Calu3 (cell line): ENCODE measurements around the gene ELMO3. TPM values are rescaled to one million over a fixed set of nuclear protein-coding genes. Genes with fewer than 3 reads are reported as not detected.
A peak's percentile ranks its signal among the peaks of the same experiment; 100 is the strongest.

Experiments used
- BruUV-seq: library from RNA; stranded (reverse); fragments of 400-500 nt; replicated peaks from 2 replicates; lab custom pipeline; 2021; lab: Mats Ljungman, UMichigan
- CTCF ChIA-PET: fragments of 300-600 bp; sonication (Branson Sonifier 250); formaldehyde crosslinking; loops from one replicate; lab custom pipeline; 2022; ENCODE audit warnings: antibody characterized with exemption; lab: Charles Lee
- DNase-seq: peaks from one replicate; pipeline ENCODE4 v3.0.0; 2022
- H3K27ac Mint-ChIP-seq: one replicate; pipeline ENCODE4 v1.8.0; 2022; ENCODE audit warnings: mixed read lengths; ENCODE audit not compliant: unreplicated experiment
- H3K27me3 Mint-ChIP-seq: one replicate; pipeline ENCODE4 v1.8.0; 2022; ENCODE audit warnings: mixed read lengths; ENCODE audit not compliant: unreplicated experiment
- H3K36me3 Mint-ChIP-seq: one replicate; pipeline ENCODE4 v1.8.0; 2022; ENCODE audit warnings: mild to moderate bottlenecking, moderate library complexity, mixed read lengths; ENCODE audit not compliant: insufficient read depth, unreplicated experiment
- H3K4me1 Mint-ChIP-seq: one replicate; pipeline ENCODE4 v1.8.0; 2022; ENCODE audit warnings: mild to moderate bottlenecking, low read depth, mixed read lengths; ENCODE audit not compliant: unreplicated experiment
- H3K4me3 Mint-ChIP-seq: one replicate; pipeline ENCODE4 v1.8.0; 2022; ENCODE audit warnings: mild to moderate bottlenecking, low read depth, moderate library complexity, mixed read lengths; ENCODE audit not compliant: unreplicated experiment
- H3K9me3 Mint-ChIP-seq: one replicate; pipeline ENCODE4 v1.8.0; 2022; ENCODE audit warnings: low read depth, mixed read lengths; ENCODE audit not compliant: unreplicated experiment
- CTCF ChIP-seq: fragments of 200-600 bp; IDR thresholded peaks from one replicate; pipeline ENCODE4 v1.8.0; 2022; ENCODE audit warnings: antibody characterized with exemption; ENCODE audit not compliant: unreplicated experiment
- intact Hi-C: fragments of 100-400 bp; cut with micrococcal nuclease; formaldehyde crosslinking; loops from one replicate; pipeline ENCODE4 v1.10.0; 2022; ENCODE audit not compliant: unreplicated experiment
- total RNA-seq: library from RNA; stranded (reverse); gene quantifications from 2 replicates; pipeline ENCODE4 v1.2.3, GENCODE V29; 2022

The ELMO3 gene
- total RNA-seq, 1 experiment from 2014 or later, result 31.9 TPM

- Mint-ChIP-seq H3K27me3 (no peaks in the 10 kb centered on the region), H3K9me3 (no peaks in the 10 kb centered on the region), H3K4me3 (peak within 1 kb of the TSS; percentile 71), H3K36me3 (peaks cover 38% of the 10 kb centered on the region), H3K27ac (no peak within 1 kb of the TSS), H3K4me1 (peaks cover 4% of the 10 kb centered on the region)
- intact Hi-C loops, result loop anchor here (5.0 to 10.0 kb wide), 2 partner anchors 136 to 174 kb away; no protein-coding TSS in a partner anchor
- BruUV-seq, result no TSS peak
- DNase-seq, result peak; percentile 54
- TF ChIP-seq CTCF, result no peak
- CTCF ChIA-PET, result interaction anchor here (0.6 to 1.1 kb wide), 4 partner anchors 10 to 185 kb away, joined by 3 to 4 read pairs (median 3); no protein-coding TSS in a partner anchor
Observed at GRCh38 chr16:67150833-67151396, 48.0 kb upstream of the ELMO3 start, which contains the start of gene B3GNT9. Gene B3GNT9 (minus strand): TSS chr16:67150998. CDS start chr16:67150485, 513 bp downstream.

DNA sequence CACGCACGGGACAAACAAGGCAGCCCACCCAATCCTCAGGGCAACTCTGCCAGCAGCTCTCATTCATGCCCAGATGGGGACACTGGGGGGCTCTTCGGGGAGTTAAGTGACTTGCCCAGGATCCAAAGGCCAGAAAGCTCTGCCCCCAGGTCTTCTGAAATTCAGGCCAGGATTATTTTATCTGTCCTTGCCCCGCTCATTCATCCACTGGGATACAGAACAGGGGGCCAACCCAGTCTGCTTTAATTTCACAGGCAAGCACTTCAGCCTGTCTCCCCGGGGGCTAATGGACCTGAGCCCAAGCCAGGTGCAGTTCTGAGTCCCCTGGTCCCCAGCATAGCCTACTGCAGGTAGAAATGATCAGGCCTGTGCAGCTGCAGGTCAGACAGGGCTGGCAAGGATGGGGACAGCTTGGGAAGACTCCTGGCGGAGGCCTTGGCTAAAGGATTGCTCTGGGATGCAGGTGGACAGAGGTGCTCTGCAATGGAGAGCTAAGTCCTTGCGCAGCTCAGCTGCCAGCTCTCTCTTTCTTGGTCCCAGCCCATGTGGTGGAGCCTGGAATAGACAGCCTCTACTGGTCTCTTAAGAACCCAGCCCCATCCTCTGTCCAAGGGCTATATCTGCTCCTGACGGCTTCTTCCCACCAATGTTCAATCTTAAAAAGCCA is 47.4 kb upstream of the ELMO3 start:
- Mint-ChIP-seq H3K27ac (no peak overlapping the region), H3K9me3 (no peaks in the 10 kb centered on the region), H3K27me3 (no peaks in the 10 kb centered on the region), H3K36me3 (peaks cover 37% of the 10 kb centered on the region), H3K4me3 (peak overlapping the region; percentile 71), H3K4me1 (peaks cover 10% of the 10 kb centered on the region)
- DNase-seq, result no peak
- CTCF ChIA-PET, result interaction anchor here (0.6 to 1.1 kb wide), 4 partner anchors 9 to 38 kb away, joined by 3 to 4 read pairs (median 3); partner anchors contain the start of gene NOL3
- intact Hi-C loops, result loop anchor here (5.0 to 10.0 kb wide), 2 partner anchors 137 to 174 kb away; no protein-coding TSS in a partner anchor
- BruUV-seq, result no TSS peak
- TF ChIP-seq CTCF, result no peak

GRCh38 chr16:67154578-67155294 is 44.2 kb upstream of the ELMO3 start:
- Mint-ChIP-seq H3K27me3 (no peaks in the 10 kb centered on the region), H3K9me3 (no peaks in the 10 kb centered on the region), H3K4me3 (peak overlapping the region; percentile 21), H3K4me1 (peaks cover 29% of the 10 kb centered on the region), H3K36me3 (peaks cover 51% of the 10 kb centered on the region), H3K27ac (no peak overlapping the region)
- no peak for DNase-seq
- intact Hi-C loops, result loop anchor here (5.0 to 10.0 kb wide), 2 partner anchors 140 to 177 kb away; no protein-coding TSS in a partner anchor
- CTCF ChIA-PET, result interaction anchor here (0.6 to 1.3 kb wide), 4 partner anchors 43 to 201 kb away, joined by 3 to 6 read pairs (median 4); no protein-coding TSS in a partner anchor
- BruUV-seq, result no TSS peak
- TF ChIP-seq CTCF, result no peak
